Measurements from ENCODE around the gene USP25.

The USP25 gene

GRCh38 chr21:15759469-15759868 is 29.7 kb downstream of the USP25 start:
- no peak for DNase-seq (ENCODE audit: low read depth in 2 of 3, low spot score in 1 of 3)

- DNase-seq (ENCODE audit: low read depth in 2 of 3, low spot score in 1 of 3), result no peak
Measured at GRCh38 chr21:15761507-15762100, 31.8 kb downstream of the USP25 start.

GRCh38 chr21:15763359-15763758 is 33.6 kb downstream of the USP25 start:
- no peak for DNase-seq (ENCODE audit: low read depth in 2 of 3, low spot score in 1 of 3)

GRCh38 chr21:15764878-15765277 is 35.1 kb downstream of the USP25 start:
- DNase-seq (ENCODE audit: low read depth in 2 of 3, low spot score in 1 of 3), result no peak

- no peak for DNase-seq (ENCODE audit: low read depth in 2 of 3, low spot score in 1 of 3)
Measured at GRCh38 chr21:15766952-15767603, 37.3 kb downstream of the USP25 start.

GRCh38 chr21:15768045-15768601 is 38.3 kb downstream of the USP25 start:
- DNase-seq (ENCODE audit: low read depth in 2 of 3, low spot score in 1 of 3), result no peak

GRCh38 chr21:15768853-15769252 is 39.1 kb downstream of the USP25 start:
- DNase-seq (ENCODE audit: low read depth in 2 of 3, low spot score in 1 of 3), result no peak

- DNase-seq (ENCODE audit: low read depth in 2 of 3, low spot score in 1 of 3), result no peak
Measured at GRCh38 chr21:15771311-15771710, 41.5 kb downstream of the USP25 start.

- no peak for DNase-seq (ENCODE audit: low read depth in 2 of 3, low spot score in 1 of 3)
Measured at GRCh38 chr21:15772654-15773053, 42.9 kb downstream of the USP25 start.

- DNase-seq (ENCODE audit: low read depth in 2 of 3, low spot score in 1 of 3), result no peak
Measured at GRCh38 chr21:15774590-15774989, 44.8 kb downstream of the USP25 start.

GRCh38 chr21:15775291-15775690 is 45.5 kb downstream of the USP25 start:
- no peak for DNase-seq (ENCODE audit: low read depth in 2 of 3, low spot score in 1 of 3)

GRCh38 chr21:15775981-15776380 is 46.2 kb downstream of the USP25 start:
- no peak for DNase-seq (ENCODE audit: low read depth in 2 of 3, low spot score in 1 of 3)

- DNase-seq (ENCODE audit: low read depth in 2 of 3, low spot score in 1 of 3), result no peak
Measured at GRCh38 chr21:15776818-15777217, 47.0 kb downstream of the USP25 start.

GRCh38 chr21:15781986-15782385 is 52.2 kb downstream of the USP25 start:
- DNase-seq (ENCODE audit: low read depth in 2 of 3, low spot score in 1 of 3), result no peak

GRCh38 chr21:15788847-15789523 is 59.2 kb downstream of the USP25 start:
- DNase-seq (ENCODE audit: low read depth in 2 of 3, low spot score in 1 of 3), result no peak

GRCh38 chr21:15793109-15793508 is 63.3 kb downstream of the USP25 start:
- no peak for DNase-seq (ENCODE audit: low read depth in 2 of 3, low spot score in 1 of 3)

GRCh38 chr21:15793550-15794235 is 63.9 kb downstream of the USP25 start:
- DNase-seq (ENCODE audit: low read depth in 2 of 3, low spot score in 1 of 3), result no peak

- no peak for DNase-seq (ENCODE audit: low read depth in 2 of 3, low spot score in 1 of 3)
Measured at GRCh38 chr21:15794277-15794912, 64.6 kb downstream of the USP25 start.

GRCh38 chr21:15795533-15795932 is 65.8 kb downstream of the USP25 start:
- no peak for DNase-seq (ENCODE audit: low read depth in 2 of 3, low spot score in 1 of 3)

GRCh38 chr21:15797577-15798363 is 68.0 kb downstream of the USP25 start:
- DNase-seq (ENCODE audit: low read depth in 2 of 3, low spot score in 1 of 3), result no peak
